ENCODE results near the gene MEGF11.

MEGF11 gene

DNA sequence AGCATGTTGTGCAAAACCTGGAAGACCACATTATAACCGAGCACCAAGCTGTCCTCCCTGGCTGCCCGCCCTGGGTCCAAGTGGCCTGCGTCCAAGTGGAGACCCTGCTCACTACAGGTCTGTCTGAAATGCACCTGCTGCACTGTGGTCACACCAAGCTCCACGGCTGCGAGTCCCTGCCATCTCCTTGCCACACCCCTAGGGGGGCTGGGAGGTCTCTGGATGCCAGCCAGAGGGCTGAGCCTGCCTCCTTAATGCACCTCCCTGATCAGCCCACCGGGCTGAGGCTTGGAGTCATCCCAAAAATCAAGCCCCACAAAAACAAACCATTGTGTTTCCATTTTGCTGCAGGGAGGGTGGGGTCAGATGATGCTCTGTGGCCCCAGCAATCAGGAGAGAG, 187.1 kb downstream of the MEGF11 start:
- no peaks in the 10 kb centered on the region for H3K36me3 ChIP-seq (ENCODE audit: insufficient read depth, low read length)
- no peak overlapping the region for H3K27ac ChIP-seq
- TF ChIP-seq EZH2 (IDR thresholded peaks at IDR 0.05) (no peak), FOXP2 (optimal IDR thresholded peaks at IDR 0.05; ENCODE audit: control extremely low read depth, extremely low read length, insufficient read depth) (no peak), POLR2AphosphoS5 (IDR thresholded peaks at IDR 0.05; ENCODE audit: borderline replicate concordance, low read depth, low read length) (no peak)
- DNase-seq (ENCODE audit: low read depth, low spot score) = no peak
- H3K9ac ChIP-seq (ENCODE audit: insufficient read length) = no peak overlapping the region
- no peaks in the 10 kb centered on the region for H3K9me3 ChIP-seq (ENCODE audit: low read depth, low read length)
- H3K4me3 ChIP-seq = no peak overlapping the region

DNA sequence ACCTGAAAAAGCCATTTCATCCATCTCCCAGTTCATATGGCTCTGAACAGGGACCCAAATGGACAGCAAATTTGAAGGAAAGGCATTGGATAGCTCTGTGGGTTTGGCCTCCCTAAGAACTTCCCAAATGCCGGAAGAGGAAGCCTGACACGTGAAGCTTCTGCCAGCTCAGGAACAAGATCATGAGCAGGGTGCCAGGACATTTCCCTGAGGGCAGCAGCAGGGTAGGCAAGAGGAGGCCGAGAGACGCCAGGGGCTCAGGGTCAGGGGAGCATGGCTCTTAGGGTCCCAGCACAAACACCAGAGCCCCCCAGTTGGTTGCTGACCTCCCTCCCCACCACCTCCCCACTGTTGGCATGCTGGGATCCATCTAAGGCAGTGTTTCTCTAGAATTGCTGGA, 187.5 kb downstream of the MEGF11 start:
- TF ChIP-seq FOXP2 (optimal IDR thresholded peaks at IDR 0.05; ENCODE audit: control extremely low read depth, extremely low read length, insufficient read depth) (no peak), EZH2 (IDR thresholded peaks at IDR 0.05) (no peak), POLR2AphosphoS5 (IDR thresholded peaks at IDR 0.05; ENCODE audit: borderline replicate concordance, low read depth, low read length) (no peak)
- no peak overlapping the region for H3K9ac ChIP-seq (ENCODE audit: insufficient read length)
- H3K4me3 ChIP-seq = no peak overlapping the region
- DNase-seq (ENCODE audit: low read depth, low spot score) = no peak
- no peak overlapping the region for H3K27ac ChIP-seq
- no peaks in the 10 kb centered on the region for H3K36me3 ChIP-seq (ENCODE audit: insufficient read depth, low read length)
- no peaks in the 10 kb centered on the region for H3K9me3 ChIP-seq (ENCODE audit: low read depth, low read length)

DNA sequence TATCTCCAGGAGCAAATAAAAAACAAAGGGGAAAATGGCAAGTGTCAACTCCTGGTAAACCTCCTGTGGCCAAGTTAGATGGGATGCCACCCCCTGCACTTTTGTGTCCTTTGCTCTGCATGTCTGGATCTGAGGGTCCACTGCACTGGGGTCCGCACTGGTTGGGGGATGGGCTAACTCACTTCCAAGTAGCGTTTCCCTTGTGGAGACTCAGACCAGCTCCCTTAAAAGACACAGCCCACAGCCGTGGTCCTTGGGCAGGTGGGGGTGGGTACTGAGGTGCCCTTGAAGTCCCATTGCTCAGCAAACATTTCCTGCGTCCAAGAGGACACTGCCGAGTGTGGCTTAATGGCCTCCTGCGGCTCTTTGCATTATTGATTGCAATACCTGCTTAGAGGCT, 188.2 kb downstream of the MEGF11 start:
- Histone ChIP-seq H3K9ac (ENCODE audit: insufficient read length) (no peak overlapping the region), H3K4me3 (no peak overlapping the region), H3K9me3 (ENCODE audit: low read depth, low read length) (no peaks in the 10 kb centered on the region), H3K27ac (no peak overlapping the region), H3K36me3 (ENCODE audit: insufficient read depth, low read length) (no peaks in the 10 kb centered on the region)
- TF ChIP-seq EZH2 (IDR thresholded peaks at IDR 0.05) (no peak), FOXP2 (optimal IDR thresholded peaks at IDR 0.05; ENCODE audit: control extremely low read depth, extremely low read length, insufficient read depth) (no peak), POLR2AphosphoS5 (IDR thresholded peaks at IDR 0.05; ENCODE audit: borderline replicate concordance, low read depth, low read length) (no peak)
- DNase-seq (ENCODE audit: low read depth, low spot score) = no peak

DNA sequence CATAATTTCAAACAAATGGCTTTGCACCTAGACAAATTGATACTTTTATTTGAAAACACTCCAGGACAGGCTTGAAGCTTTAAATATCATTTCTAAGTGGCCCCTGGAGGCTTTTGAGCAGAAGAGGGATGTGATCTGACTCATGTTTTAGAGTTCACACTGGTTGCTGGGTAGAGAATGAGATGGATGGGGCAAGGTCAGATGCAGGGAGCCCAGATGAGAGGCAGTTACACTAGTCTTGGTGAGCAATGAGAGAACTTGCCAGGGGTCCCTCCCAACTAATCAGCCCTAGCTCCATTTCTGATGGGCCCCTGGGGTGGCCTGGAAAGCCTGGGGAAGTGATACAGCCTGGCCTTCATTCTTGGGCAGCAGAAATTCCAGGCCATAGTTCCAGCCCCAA, 190.4 kb downstream of the MEGF11 start:
- no peak overlapping the region for H3K9ac ChIP-seq (ENCODE audit: insufficient read length)
- no peak overlapping the region for H3K4me3 ChIP-seq
- no peak overlapping the region for H3K27ac ChIP-seq
- TF ChIP-seq POLR2AphosphoS5 (IDR thresholded peaks at IDR 0.05; ENCODE audit: borderline replicate concordance, low read depth, low read length) (no peak), FOXP2 (optimal IDR thresholded peaks at IDR 0.05; ENCODE audit: control extremely low read depth, extremely low read length, insufficient read depth) (no peak), EZH2 (IDR thresholded peaks at IDR 0.05) (no peak)
- H3K9me3 ChIP-seq (ENCODE audit: low read depth, low read length) = no peaks in the 10 kb centered on the region
- H3K36me3 ChIP-seq (ENCODE audit: insufficient read depth, low read length) = no peaks in the 10 kb centered on the region
- no peak for DNase-seq (ENCODE audit: low read depth, low spot score)

DNA sequence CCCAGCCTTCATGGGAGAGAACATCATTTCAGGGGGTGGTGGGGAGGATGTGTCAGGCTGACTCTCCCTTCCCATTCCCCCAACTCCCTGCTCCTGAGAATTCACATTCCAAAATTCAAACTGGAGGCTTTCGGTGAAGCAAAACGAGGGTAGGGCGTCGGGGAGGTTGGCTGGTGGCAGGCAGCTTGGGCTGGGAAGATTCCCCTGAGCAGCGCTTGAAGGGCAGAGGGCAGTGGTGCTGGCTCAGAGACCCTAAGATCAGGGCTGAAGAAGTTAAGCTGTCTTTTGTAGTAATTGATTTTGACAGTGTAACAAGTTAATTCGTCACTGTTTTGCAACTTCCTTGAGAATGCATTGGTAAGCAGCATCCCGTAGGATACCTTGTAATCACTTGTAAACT, 196.5 kb downstream of the MEGF11 start:
- H3K9me3 ChIP-seq (ENCODE audit: low read depth, low read length) = no peaks in the 10 kb centered on the region
- no peak overlapping the region for H3K9ac ChIP-seq (ENCODE audit: insufficient read length)
- H3K36me3 ChIP-seq (ENCODE audit: insufficient read depth, low read length) = no peaks in the 10 kb centered on the region
- H3K27ac ChIP-seq = no peak overlapping the region
- no peak for TF ChIP-seq FOXP2 (optimal IDR thresholded peaks at IDR 0.05; ENCODE audit: control extremely low read depth, extremely low read length, insufficient read depth)
- TF ChIP-seq EZH2 (IDR thresholded peaks at IDR 0.05) = no peak
- no peak for TF ChIP-seq POLR2AphosphoS5 (IDR thresholded peaks at IDR 0.05; ENCODE audit: borderline replicate concordance, low read depth, low read length)
- no peak for DNase-seq (ENCODE audit: low read depth, low spot score)
- no peak overlapping the region for H3K4me3 ChIP-seq

DNA sequence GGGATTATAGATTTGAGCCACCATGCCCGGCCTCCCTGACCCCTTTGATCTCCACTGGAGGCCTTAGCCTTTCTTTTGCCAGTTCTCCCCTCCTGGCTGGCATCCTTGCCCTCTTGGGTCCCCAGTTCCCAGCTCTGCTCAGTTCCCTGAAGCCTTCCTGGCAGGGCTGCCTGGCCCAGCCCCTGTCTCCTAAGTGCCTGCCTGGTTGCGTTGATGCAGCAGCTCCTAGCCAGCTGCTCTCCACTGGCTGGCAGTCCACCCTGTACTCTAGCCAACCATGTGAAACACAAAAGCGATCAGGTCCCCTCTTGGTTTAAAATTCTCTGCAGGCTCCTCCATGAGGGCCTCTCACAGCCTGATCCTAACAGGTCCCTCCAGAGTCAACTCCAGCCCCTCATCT, 199.6 kb downstream of the MEGF11 start:
- Histone ChIP-seq H3K27ac (no peak overlapping the region), H3K36me3 (ENCODE audit: insufficient read depth, low read length) (no peaks in the 10 kb centered on the region), H3K4me3 (no peak overlapping the region), H3K9me3 (ENCODE audit: low read depth, low read length) (no peaks in the 10 kb centered on the region), H3K9ac (ENCODE audit: insufficient read length) (no peak overlapping the region)
- no peak for DNase-seq (ENCODE audit: low read depth, low spot score)
- TF ChIP-seq POLR2AphosphoS5 (IDR thresholded peaks at IDR 0.05; ENCODE audit: borderline replicate concordance, low read depth, low read length) (no peak), FOXP2 (optimal IDR thresholded peaks at IDR 0.05; ENCODE audit: control extremely low read depth, extremely low read length, insufficient read depth) (no peak), EZH2 (IDR thresholded peaks at IDR 0.05) (no peak)

DNA sequence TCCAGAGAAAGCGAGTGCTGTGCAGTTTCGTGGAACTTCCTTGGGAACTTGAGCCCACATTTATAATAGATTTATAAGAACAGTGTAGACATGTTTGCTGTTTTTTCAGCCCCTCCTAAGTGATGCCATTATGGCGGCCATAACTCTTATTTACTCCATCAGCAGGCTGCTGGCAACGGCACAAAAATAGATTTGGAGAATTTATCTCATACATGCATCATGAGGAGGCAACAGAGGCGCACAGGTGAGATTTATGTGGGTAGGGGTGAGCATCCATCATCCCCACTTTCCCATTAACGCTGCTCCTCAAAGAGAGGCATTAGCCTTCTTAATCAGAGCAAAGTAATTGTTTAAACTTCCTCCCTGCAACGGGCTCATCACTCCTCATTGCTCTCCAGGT, 201.7 kb downstream of the MEGF11 start:
- no peak for TF ChIP-seq FOXP2 (optimal IDR thresholded peaks at IDR 0.05; ENCODE audit: control extremely low read depth, extremely low read length, insufficient read depth)
- no peak for TF ChIP-seq EZH2 (IDR thresholded peaks at IDR 0.05)
- Histone ChIP-seq H3K9ac (ENCODE audit: insufficient read length) (no peak overlapping the region), H3K4me3 (no peak overlapping the region), H3K9me3 (ENCODE audit: low read depth, low read length) (no peaks in the 10 kb centered on the region), H3K36me3 (ENCODE audit: insufficient read depth, low read length) (no peaks in the 10 kb centered on the region), H3K27ac (no peak overlapping the region)
- DNase-seq (ENCODE audit: low read depth, low spot score) = no peak

DNA sequence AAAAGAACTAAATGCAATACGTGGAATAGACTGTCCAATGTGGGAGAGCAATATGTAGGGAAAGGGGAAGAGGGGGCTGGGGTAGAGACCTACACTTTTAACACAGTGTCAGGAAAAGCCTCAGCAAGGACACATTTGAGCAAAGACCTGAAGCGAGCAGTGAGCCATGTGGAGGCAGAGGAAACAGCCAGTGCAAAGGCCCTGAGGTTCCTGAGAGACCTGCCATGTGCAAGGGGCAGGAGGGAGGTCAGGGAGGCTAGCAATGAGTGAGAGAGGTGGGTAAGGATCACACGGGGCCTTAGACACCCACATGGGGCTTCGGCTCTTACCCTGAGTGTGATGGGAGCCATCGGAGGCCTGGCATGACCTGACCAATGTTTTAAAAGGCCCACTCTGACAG, 203.3 kb downstream of the MEGF11 start:
- no peak overlapping the region for H3K4me3 ChIP-seq
- no peaks in the 10 kb centered on the region for H3K36me3 ChIP-seq (ENCODE audit: insufficient read depth, low read length)

DNA sequence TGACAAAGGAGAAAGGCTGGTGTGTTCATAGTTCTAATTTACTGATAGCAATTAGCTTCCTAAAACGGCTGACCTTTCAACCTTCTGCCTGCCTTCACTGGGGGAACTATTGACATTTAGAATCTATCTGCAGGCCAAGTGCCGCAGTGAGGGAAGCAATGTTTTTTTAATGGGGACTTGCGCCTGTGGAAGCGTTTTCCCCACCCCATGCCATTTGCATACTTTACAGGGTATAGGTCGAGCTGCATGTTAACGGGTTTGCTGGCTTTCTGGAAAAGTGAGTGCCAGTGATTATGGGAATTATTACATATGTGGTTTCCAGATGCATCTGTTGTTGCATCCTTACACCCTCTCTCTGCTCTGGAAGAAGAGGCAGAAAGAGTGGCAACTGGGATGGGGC, 204.2 kb downstream of the MEGF11 start:
- DNase-seq (ENCODE audit: low read depth, low spot score) = no peak
- Histone ChIP-seq H3K27ac (no peak overlapping the region), H3K4me3 (no peak overlapping the region), H3K9ac (ENCODE audit: insufficient read length) (no peak overlapping the region), H3K9me3 (ENCODE audit: low read depth, low read length) (no peaks in the 10 kb centered on the region), H3K36me3 (ENCODE audit: insufficient read depth, low read length) (no peaks in the 10 kb centered on the region)
- TF ChIP-seq EZH2 (IDR thresholded peaks at IDR 0.05) (no peak), POLR2AphosphoS5 (IDR thresholded peaks at IDR 0.05; ENCODE audit: borderline replicate concordance, low read depth, low read length) (no peak), FOXP2 (optimal IDR thresholded peaks at IDR 0.05; ENCODE audit: control extremely low read depth, extremely low read length, insufficient read depth) (no peak)

More for the DNA sequence above, 203.3 kb downstream of the MEGF11 start:
- Histone ChIP-seq H3K9ac (ENCODE audit: insufficient read length) (no peak overlapping the region), H3K27ac (no peak overlapping the region), H3K9me3 (ENCODE audit: low read depth, low read length) (no peaks in the 10 kb centered on the region)
- DNase-seq (ENCODE audit: low read depth, low spot score) = no peak
- TF ChIP-seq FOXP2 (optimal IDR thresholded peaks at IDR 0.05; ENCODE audit: control extremely low read depth, extremely low read length, insufficient read depth) (no peak), POLR2AphosphoS5 (IDR thresholded peaks at IDR 0.05; ENCODE audit: borderline replicate concordance, low read depth, low read length) (no peak), EZH2 (IDR thresholded peaks at IDR 0.05) (no peak)
